Activated CD4-positive, alpha-beta T cell treated with anti-CD3 and anti-CD28 coated beads for 48 hours (primary cell): Measurements from ENCODE around the gene SAPCD2.

ENCODE experiments used
- DNase-seq: peaks from one replicate; pipeline ENCODE4 v3.0.0-alpha.2; 2020

Gene SAPCD2

DNA sequence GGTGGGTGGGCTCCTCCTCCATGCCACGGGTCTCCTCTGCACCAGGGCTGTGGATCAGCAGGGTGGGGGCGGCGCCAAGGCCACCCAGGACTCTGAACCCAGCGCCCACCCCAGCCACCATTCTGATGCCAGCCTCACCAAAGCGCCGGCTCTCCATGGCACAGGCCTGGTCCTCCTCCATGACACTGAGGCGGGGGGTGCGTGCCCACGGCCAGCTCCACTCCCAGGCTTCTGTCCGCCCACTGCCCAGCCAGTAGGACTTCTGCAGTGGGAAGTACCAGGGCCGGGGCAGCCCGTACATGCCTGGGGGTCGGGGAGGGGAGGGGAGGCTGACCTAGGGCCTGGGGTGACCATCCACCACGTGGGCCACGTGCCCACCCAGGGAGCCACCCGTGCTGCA is 53.9 kb downstream of the SAPCD2 start:
- no peak for DNase-seq

- no peak for DNase-seq
Observed at GRCh38 chr9:137015976-137016375, 54.4 kb downstream of the SAPCD2 start.

GRCh38 chr9:137015540-137015930 is 54.8 kb downstream of the SAPCD2 start:
- no peak for DNase-seq

DNA sequence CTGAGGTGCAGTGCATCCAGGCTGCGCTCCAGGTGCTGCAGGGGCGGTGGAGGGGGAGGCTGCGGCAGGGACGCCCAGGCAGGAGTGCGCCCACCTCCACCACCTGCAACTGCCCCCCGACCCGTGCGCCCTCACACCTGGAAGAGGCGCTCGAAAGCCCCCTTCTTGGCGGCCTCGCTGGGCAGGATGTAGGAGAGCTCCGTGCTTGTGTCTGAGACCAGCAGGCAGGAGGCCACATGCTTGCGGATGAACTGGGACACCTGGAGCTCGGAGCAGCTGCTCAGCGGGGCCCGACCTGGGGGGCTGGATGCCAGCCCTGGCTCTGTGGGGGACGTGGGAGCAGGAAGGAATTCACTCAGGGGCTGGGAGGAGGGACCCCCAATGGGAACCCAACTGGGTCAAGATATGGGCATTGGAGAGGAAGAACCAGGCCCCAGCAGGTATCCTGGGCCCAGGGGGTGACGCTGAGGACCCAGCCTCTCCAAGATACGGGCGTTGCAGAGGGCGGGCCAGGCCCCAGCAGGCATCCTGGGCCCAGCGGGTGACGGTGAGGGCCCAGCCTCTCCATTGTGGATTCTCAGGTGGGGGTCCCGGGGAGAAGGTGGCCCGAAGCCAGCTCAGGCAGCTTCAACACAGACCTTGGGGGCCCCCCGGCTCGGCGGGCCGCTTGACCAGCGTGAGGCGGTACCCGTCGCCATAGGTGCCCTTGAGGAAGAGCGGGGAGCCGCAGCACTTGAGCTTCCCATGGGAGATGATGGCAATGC is 55.4 kb downstream of the SAPCD2 start:
- DNase-seq: no peak

DNA sequence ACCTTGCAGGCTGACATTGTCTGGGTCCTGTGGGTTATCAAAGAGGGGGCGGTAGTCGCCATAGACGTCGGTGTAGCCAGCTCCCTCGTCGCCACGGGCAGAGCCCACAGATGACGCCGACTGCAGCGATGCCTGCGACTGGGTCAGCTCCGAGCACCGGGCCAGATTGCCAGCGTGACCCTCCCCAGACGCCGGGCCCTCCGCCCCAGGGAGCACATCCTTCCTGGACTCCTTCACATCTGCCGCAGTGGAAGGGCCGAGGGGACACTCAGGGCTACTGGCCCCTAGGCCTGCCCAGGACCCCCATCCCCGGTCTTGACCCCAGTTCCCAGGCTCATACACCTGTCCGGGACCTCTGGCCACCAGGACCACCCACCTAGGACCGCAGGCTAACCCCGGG is 56.2 kb downstream of the SAPCD2 start:
- no peak for DNase-seq

DNA sequence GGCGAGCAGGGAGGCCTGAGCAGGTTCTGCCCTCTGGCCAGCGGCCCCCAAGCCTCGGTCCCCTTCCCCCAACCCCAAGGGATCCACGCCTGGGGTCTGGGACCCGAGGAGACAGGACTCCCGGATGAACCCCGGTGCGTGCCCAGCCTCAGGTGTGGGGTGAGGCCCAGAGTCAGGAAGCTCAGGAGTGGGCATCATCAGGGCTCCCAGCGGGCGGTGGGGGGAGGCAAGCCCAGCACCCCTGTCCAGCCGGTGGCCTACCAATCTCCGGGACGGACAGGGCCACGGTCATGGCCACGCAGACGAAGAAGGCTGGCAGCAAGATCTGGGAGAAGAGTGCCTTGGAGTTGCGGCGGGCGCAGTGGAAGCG is 56.8 kb downstream of the SAPCD2 start:
- DNase-seq: no peak

- DNase-seq: no peak
Observed at GRCh38 chr9:137012694-137013570, 57.4 kb downstream of the SAPCD2 start.
